Liver (tissue), 3 donors: Measurements from ENCODE around the gene FGF21.

Experiments
- JUND ChIP-seq, 2 donors: IDR thresholded peaks; 2 replicates each; pipeline ENCODE4 v1.6.1; 2016; ENCODE audit warnings: antibody characterized with exemption in 2 of 2
- RAD21 ChIP-seq, 2 donors: IDR thresholded peaks; 2 replicates each; pipeline ENCODE4 v1.6.1; 2016; ENCODE audit warnings: antibody characterized with exemption in 2 of 2, mild to moderate bottlenecking in 2 of 2
- TAF1 ChIP-seq: conservative IDR thresholded peaks from 2 replicates; pipeline ENCODE4 v1.6.1; 2016; ENCODE audit warnings: antibody characterized with exemption, mild to moderate bottlenecking
- TF ChIP-seq, protein P1 (sequence below): fragments of 150-350 bp; IDR thresholded peaks from 2 replicates; pipeline ENCODE4 v1.5.1; 2017; ENCODE audit warnings: improper control_type of control experiment, low read depth, low read length; ENCODE audit not compliant: missing input control
- donor health status: healthy.
- donor health status: healthy.

DNA sequence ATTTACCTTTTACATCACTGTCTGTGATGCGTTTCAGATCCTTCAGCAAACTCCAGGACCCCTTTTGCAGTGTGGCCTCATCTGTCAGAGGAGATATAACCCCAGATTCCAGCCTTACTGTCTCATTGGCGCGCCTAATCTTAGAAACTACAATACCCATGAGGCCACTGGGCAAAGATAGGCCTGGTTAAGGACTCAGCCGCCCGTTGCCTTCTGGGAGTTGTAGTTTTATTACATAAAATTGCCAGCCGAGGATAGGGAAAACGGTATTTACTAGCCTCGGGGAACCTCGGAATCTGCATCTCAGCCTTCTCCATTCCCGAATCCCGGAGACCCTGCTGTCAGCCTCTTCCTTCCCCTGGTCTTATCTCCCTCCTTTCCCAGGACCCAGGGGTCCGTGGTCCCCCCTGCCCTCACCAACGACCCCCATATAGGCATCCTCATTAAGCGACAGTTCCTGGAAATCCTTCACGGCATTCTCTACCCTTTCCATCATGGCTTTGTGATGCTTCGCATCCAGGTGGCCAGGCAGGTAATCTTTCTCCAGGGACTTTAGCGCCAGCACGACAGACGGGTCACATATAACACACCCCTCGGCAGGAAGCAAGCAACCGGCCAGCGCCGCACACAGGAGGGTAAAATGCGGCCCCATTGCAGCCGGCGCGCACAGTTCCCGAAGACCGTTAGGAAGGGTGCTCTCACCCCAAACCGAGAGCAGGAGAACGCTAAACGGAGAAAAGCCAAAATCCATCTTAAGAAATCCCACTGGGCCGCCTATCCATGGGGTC lies 9.9 kb upstream of the FGF21 start:
- TF ChIP-seq, protein P1, sequence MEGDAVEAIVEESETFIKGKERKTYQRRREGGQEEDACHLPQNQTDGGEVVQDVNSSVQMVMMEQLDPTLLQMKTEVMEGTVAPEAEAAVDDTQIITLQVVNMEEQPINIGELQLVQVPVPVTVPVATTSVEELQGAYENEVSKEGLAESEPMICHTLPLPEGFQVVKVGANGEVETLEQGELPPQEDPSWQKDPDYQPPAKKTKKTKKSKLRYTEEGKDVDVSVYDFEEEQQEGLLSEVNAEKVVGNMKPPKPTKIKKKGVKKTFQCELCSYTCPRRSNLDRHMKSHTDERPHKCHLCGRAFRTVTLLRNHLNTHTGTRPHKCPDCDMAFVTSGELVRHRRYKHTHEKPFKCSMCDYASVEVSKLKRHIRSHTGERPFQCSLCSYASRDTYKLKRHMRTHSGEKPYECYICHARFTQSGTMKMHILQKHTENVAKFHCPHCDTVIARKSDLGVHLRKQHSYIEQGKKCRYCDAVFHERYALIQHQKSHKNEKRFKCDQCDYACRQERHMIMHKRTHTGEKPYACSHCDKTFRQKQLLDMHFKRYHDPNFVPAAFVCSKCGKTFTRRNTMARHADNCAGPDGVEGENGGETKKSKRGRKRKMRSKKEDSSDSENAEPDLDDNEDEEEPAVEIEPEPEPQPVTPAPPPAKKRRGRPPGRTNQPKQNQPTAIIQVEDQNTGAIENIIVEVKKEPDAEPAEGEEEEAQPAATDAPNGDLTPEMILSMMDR, result no peak
- no peak for TF ChIP-seq RAD21 (IDR thresholded peaks at IDR 0.05)
- TF ChIP-seq TAF1, result no peak
- TF ChIP-seq JUND (IDR thresholded peaks at IDR 0.05), result no peak
